GF-D8 (cell line): ENCODE data around the gene UBE2F.
"Not testable (repeated sequence)": the region's sequence is repeated elsewhere in the genome, so short reads cannot be mapped to it uniquely, and the experiment has no call there.

Experiments
- DNase-seq: peaks from one replicate; lab custom pipeline; 2025; lab: John Stamatoyannopoulos, UW

UBE2F gene

GRCh38 chr2:238046725-238047270 lies 80.0 kb downstream of the UBE2F start:
- DNase-seq = no peak

DNA sequence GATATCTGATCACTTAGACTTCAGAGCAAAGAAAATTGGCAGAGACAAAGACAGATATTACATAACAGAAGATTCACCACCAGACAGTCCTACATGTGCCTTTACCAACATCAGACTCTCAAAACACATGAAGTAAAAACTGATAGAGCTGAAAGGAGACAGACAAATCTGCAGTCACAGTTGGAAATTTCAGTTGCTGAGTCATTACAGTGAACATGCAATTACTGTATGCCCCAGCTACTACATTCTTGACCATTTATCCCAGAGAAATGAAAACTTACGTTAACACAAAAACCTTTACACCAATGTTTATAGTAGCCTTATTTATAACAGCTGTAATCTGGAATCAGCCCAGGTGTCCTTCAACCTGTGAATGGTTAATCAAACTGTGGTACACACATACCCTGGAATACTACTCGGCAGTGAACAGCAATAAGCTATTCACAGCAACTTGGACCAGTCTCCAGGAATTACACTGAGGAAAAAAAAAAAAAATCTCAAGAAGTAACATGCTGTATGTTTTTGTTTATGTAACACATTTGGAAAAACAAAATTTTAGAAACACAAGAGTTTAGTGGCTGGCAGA lies 86.5 kb downstream of the UBE2F start:
- DNase-seq = no peak

GRCh38 chr2:238055841-238056240 lies 89.0 kb downstream of the UBE2F start:
- DNase-seq = peak; percentile 30

GRCh38 chr2:238057696-238058575 lies 91.1 kb downstream of the UBE2F start:
- not testable (repeated sequence) for DNase-seq

DNA sequence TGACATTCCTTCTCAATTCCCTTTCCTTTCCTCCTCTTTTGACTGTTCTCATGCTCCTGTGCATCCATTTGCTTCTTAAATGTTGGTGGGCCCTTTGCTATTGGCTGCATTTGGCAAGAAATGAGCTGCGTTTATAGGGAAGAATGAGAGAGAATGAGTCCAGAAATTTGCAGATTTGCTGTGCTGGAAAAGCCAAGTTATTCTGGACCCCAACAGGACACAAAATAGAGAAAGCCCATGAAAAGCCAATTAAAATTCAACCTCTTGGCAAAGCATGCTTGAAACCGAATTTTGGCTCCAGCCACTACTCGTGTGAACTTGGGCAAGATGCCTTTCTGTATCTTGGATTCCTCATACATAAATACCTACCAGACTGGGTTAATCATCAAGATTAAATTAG lies 92.7 kb downstream of the UBE2F start:
- no peak for DNase-seq

- DNase-seq = no peak
These were observed 93.3 kb downstream of the UBE2F start for GRCh38 chr2:238060096-238060541.

GRCh38 chr2:238060542-238061314 lies 93.9 kb downstream of the UBE2F start, which contains the start of gene SCLY:
TSS of gene SCLY (plus strand) at chr2:238061001. CDS start at chr2:238061055, 54 bp downstream.
- DNase-seq = peak; percentile 85

GRCh38 chr2:238061315-238062202 lies 94.7 kb downstream of the UBE2F start:
- DNase-seq = no peak

- DNase-seq = no peak
These were observed 96.8 kb downstream of the UBE2F start for GRCh38 chr2:238063414-238064189.

DNA sequence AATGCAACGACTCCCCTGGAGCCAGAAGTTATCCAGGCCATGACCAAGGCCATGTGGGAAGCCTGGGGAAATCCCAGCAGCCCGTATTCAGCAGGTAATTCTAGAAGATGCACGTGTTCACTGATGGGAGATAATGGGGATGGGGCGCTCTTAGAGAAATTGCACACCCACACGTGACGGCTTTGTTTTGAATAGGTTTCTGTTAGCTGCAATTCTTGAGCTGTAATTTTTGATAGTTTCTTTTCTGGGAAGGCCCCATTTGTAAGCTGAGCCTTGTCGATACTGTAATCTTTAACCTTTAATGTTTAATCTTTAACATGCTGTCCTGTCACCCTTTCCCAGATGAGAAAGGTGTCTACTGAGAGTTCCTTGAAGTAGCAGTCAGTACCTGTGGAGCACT lies 97.6 kb downstream of the UBE2F start:
- no peak for DNase-seq

GRCh38 chr2:238065071-238065846 lies 98.4 kb downstream of the UBE2F start:
- DNase-seq = no peak

- DNase-seq = no peak
These were observed 99.4 kb downstream of the UBE2F start for GRCh38 chr2:238066218-238066617.

DNA sequence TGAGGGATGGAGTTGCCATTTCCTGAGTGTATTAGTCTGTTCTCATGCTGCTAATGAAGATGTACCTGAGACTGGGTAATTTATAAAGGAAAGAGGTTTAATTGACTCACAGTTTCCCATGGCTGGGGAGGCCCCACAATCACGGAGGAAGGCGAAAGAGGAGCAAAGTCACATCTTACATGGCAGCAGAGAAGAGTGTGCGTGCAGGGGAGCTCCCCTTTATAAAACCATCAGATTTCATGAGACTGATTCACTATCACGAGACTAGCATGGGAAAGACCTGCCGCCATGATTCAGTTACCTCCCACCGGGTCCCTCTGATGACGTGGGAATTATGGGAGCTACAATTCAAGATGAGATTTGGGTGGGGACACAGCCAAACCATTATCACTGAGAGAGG lies 99.9 kb downstream of the UBE2F start:
- not testable (repeated sequence) for DNase-seq

DNA sequence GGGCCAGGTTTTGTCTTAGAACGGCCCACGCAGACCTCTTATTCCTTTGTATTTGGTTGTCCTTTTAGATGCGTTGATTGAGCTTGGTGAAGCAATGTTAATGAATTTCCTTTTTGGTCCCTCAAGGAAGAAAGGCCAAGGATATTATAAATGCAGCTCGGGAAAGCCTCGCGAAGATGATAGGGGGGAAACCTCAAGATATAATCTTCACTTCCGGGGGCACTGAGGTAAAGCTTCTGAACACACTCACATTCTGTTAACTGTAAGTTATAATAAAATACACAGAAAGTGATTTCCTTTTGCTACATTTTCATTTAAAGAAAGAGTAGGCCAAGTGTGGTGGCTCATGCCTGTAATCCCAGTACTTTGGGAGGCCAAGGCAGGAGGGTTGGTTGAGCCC lies 101.1 kb downstream of the UBE2F start:
- no peak for DNase-seq

DNA sequence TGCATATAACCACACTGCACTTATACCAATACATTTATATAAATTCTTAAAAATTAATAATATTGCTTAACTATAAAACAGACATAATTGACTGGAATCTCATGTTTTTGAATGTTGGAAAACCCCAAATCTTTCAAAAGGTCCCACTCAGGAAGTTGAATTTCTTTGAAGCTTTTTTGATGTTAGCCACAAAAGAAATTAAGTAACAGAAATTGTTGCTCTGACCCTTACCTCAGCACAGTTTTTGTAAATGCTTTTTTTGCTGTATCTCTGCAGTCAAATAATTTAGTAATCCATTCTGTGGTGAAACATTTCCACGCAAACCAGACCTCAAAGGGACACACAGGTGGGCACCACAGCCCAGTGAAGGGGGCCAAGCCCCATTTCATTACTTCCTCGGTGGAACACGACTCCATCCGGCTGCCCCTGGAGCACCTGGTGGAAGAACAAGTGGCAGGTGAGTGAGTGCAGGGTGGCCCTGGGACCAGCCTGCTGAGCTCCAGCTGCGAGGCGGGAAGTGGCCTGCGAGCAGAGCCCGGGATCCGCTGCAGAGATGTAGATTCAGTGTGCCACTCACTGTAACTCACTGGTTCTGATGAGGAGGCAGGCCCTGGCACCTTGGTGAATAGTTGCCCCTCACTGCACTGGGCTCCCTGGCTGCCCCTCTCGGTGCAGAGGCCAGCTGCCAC lies 102.4 kb downstream of the UBE2F start:
- DNase-seq = no peak

- no peak for DNase-seq
These were observed 103.1 kb downstream of the UBE2F start for GRCh38 chr2:238069877-238070276.

GRCh38 chr2:238075397-238075796 lies 108.6 kb downstream of the UBE2F start:
- DNase-seq = no peak

GRCh38 chr2:238077292-238077691 lies 110.5 kb downstream of the UBE2F start:
- no peak for DNase-seq

GRCh38 chr2:238079874-238080327 lies 113.1 kb downstream of the UBE2F start:
- no peak for DNase-seq
